22Rv1 (cell line): ENCODE data around the gene UTP4.

Experiments used
- H3K27ac ChIP-seq: fragments of 450-650 bp; 2 replicates; pipeline ENCODE4 v1.5.1; 2017
- ZFX ChIP-seq: fragments of 450-650 bp; IDR thresholded peaks from 2 replicates; pipeline ENCODE4 v1.6.1; 2017; ENCODE audit warnings: antibody characterized with exemption, borderline replicate concordance
- TF ChIP-seq, protein P1 (sequence below): fragments of 450-650 bp; IDR thresholded peaks from 2 replicates; pipeline ENCODE4 v1.5.1; 2017; ENCODE audit warnings: mild to moderate bottlenecking

Gene UTP4

DNA sequence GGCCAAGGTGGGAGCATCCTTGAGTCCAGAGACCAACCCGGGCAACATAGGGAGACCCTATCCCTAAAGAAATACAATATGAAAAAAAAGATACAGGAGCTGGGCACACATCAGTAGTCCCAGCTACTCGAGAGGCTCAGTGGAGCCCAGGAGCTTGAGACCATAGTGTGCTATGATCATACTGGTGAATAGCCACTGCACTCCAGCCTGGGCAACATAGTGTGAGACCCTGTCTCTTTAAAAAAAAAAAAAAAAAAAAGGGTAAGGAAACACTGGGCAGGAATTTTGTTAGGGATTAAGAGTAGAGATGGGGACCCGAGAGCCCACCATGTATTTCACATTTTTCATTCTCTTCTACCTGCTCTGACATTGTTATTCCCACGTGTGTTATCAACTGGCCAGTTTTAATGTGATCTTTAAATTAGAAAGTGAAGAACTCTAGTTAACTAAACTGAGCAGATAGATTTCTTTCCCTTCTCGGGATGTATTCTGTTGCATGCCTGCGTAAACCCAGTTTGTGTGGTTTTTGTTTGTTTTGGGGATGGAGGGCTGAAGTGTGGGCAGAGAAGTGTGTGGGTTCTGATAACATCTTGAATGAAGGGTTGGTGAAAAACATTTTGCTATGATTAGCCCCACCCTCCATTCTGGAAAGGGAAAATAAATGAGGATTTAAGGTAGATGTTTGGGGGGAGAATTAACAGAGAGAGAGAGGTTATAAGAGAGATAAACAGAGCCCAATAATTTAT is 37.3 kb downstream of the UTP4 start:
- TF ChIP-seq ZFX, result no peak
- TF ChIP-seq, protein P1, sequence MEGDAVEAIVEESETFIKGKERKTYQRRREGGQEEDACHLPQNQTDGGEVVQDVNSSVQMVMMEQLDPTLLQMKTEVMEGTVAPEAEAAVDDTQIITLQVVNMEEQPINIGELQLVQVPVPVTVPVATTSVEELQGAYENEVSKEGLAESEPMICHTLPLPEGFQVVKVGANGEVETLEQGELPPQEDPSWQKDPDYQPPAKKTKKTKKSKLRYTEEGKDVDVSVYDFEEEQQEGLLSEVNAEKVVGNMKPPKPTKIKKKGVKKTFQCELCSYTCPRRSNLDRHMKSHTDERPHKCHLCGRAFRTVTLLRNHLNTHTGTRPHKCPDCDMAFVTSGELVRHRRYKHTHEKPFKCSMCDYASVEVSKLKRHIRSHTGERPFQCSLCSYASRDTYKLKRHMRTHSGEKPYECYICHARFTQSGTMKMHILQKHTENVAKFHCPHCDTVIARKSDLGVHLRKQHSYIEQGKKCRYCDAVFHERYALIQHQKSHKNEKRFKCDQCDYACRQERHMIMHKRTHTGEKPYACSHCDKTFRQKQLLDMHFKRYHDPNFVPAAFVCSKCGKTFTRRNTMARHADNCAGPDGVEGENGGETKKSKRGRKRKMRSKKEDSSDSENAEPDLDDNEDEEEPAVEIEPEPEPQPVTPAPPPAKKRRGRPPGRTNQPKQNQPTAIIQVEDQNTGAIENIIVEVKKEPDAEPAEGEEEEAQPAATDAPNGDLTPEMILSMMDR, result no peak
- no peak overlapping the region for H3K27ac ChIP-seq

DNA sequence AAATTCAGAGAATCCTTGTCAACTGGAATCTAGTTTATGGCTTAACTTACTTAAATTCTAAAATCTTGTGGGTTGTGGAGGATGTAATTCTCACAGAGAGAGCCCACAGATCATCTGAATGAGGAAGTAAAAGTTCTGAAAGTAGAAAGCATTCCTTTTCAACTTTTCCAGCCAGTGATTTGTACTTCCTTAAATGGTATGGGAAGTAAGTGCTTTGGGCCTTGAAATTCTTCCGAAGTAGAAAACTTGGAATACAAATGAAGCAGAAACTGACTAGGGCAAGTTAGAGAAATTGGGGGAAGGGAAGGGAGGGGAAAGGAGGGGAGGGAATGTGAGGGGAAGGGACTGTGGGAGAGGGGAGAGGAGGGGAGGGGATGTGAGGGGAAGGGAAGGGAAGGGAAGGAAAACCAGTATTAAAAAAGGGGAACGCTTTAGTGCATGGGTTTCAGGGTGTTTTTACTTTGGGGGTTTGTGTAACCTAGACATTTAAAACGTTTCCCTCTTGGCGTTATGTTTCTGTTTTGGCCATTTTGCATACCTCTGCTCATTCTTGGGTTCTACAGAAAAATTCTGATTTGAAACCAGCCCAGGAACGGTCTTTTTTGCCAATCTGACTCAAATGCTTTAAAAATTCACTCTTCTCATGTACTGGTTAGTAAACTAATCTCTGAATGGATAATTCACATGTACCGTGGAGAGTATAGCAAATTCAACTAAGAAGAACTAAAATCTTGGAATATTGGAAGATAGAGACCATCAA is 39.1 kb downstream of the UTP4 start:
- TF ChIP-seq, protein P1, result no peak
- no peak for TF ChIP-seq ZFX
- H3K27ac ChIP-seq, result no peak overlapping the region; the same call in 1 of the 2 replicates

DNA sequence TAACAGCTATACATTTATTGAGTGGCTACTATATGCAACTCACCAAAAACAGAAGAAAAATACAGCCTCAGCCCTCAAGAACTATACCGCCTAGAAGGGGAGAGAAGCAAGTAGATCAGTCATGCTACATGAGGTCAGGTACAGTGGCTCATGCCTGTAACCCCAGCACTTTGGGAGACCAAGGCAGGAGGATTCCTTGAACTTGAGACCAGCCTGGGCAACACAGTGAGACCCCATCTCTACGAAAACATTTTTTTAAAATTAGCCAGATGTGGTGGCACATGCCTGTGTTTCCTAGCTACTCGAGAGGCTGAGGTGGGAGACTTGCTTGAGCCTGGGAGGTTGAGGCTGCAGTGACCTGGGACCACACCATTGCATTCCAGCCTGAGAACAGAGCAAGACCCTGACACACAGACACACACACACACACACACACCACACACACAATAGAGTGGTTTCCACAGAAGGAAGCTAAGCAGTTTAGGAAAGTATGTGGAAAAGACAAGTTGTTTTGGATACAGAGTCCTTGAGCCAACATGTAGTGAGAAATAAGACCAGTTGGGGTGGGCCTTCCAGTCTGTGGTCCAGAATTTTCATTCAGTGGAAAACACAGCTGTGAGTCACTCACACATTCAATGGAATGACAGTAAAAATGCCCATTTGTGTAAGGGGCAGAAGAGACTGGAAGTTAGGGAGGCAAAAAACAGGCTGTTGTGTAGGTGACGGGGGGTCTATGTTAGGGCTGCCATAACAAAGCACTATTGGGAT is 43.8 kb downstream of the UTP4 start:
- TF ChIP-seq, protein P1, result no peak
- TF ChIP-seq ZFX, result no peak
- H3K27ac ChIP-seq, result no peak overlapping the region

DNA sequence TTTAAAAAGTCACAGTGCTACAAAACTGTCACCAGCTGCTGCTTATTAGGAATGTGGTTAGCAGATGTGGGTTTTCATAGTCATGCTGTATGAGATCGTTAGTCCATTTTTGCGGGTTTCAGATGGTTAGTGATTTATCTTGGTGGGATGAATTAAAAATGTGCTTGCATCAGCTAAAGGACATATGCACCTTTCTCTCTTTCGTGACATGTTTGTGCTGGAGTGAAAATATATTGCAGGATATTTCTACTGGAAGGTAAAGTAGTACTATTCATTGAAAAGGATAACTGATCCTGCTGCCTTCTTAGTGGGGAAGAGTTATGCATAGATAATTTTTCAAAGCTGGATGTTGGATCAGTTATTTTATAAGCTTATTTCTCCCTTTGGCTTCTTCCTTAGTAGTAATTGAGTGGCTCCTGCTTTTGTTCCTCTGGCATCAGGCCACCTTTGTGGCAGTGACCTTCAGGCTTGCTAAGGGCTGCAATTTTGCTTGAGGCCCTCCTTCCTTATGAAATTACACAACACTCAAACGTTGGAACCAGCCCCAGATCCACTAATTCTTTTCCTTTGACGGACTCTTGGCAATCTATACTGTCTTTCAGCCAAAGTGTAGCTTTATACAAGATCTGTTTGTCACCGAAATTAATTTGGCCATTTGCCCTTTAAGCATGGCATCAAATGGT is 47.0 kb downstream of the UTP4 start:
- TF ChIP-seq ZFX, result no peak
- TF ChIP-seq, protein P1, result no peak
- peak overlapping the region; percentile 75 for H3K27ac ChIP-seq

DNA sequence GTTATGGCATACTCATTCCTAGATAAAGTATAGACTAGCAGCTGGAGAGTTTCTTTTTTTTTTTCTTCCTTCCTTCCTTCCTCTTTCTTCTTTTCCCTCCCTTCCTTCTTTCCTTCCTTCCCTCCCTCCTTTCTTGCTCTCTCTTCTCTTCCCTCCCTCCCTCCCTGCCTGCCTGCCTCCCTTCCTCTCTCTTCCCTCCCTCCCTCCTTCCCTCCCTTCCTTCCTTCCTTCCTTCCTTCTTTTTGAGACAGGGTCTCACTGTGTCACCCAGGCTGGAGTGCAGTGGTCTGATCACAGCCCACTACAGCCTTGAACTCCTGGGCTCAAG is 47.5 kb downstream of the UTP4 start:
- no peak for TF ChIP-seq ZFX
- TF ChIP-seq, protein P1, result no peak
- peak overlapping the region; percentile 75 for H3K27ac ChIP-seq

DNA sequence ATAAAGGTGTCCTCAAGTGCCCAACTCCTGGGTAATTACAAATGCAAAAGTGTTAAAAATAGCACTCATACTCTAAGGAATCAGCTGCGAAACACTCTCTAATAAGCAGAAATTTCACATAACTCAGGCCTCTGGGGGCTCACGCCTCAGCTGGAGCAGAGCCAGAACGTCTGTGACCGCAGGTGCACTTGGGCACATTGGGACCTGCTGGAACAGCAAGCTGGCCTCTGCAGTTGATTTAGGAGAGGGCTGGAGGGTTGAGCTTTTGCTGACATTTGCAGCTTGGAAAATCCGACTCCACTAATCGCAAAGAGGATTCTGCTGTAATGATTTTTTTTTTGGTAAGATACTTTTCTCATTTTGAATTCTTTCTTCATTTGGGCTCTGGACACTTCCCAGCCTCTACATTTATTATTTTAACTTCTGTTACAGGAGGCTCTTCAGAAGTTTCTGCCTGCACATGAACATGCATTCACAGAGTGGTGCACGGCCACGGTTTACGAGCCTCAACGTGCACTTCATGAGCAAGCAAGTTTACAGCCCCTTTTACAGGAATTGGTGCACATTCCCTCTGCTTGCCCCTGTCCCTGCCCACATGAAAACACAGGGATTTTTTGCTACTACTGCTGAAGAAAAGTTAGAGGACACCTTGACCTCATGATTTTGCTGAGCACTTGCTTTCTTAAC is 50.4 kb downstream of the UTP4 start:
- no peak for TF ChIP-seq ZFX
- TF ChIP-seq, protein P1, result no peak
- no peak overlapping the region for H3K27ac ChIP-seq
